CD4-positive, alpha-beta memory T cell (primary cell): Measurements from ENCODE around the gene CHST11. TPM values are rescaled to one million over a fixed set of nuclear protein-coding genes. Genes with fewer than 3 reads are reported as not detected.

Experiments
- CTCF ChIA-PET: fragments of 350-600 bp; sonication (Branson Sonifier 250); formaldehyde crosslinking; loops from one replicate; lab custom pipeline; 2021; ENCODE audit warnings: inconsistent platforms; ENCODE audit not compliant: partially characterized antibody; lab: Charles Lee
- POLR2A ChIA-PET: fragments of 350-600 bp; sonication (Branson Sonifier 250); formaldehyde crosslinking; loops from one replicate; lab custom pipeline; 2021; ENCODE audit not compliant: partially characterized antibody; lab: Charles Lee
- DNase-seq, 5 donors: peaks; one replicate each; pipeline versions ENCODE4 v3.0.0 to v3.0.0-alpha.2; 2020 to 2022; ENCODE audit warnings: mixed read lengths in 1 of 5
- H3K27ac ChIP-seq: one replicate; pipeline ENCODE4 v1.7.0; 2013; ENCODE audit warnings: low read depth, low read length
- H3K27me3 ChIP-seq: 2 replicates; pipeline ENCODE4 v1.7.0; 2013; ENCODE audit warnings: mild to moderate bottlenecking, low read length, moderate library complexity; ENCODE audit not compliant: insufficient read depth
- H3K36me3 ChIP-seq: 2 replicates; pipeline ENCODE4 v1.7.0; 2013; ENCODE audit warnings: mild to moderate bottlenecking, low read length, moderate library complexity; ENCODE audit not compliant: insufficient read depth
- H3K4me1 ChIP-seq: 2 replicates; pipeline ENCODE4 v1.7.0; 2013; ENCODE audit warnings: mild to moderate bottlenecking, low read length, moderate library complexity; ENCODE audit not compliant: insufficient read depth
- H3K4me3 ChIP-seq, 2 donors: one replicate each; pipeline ENCODE4 v1.7.0; 2013; ENCODE audit warnings: low read length in 2 of 2, mild to moderate bottlenecking in 1 of 2
- H3K9me3 ChIP-seq, 2 donors: one replicate each; pipeline ENCODE4 v1.7.0; 2013; ENCODE audit warnings: low read length in 2 of 2, control low read depth in 1 of 2; ENCODE audit not compliant: control insufficient read depth in 1 of 2
- H3K27ac Mint-ChIP-seq, 7 donors: one replicate each; pipeline ENCODE4 v1.8.0; 2020 to 2021; ENCODE audit warnings: mixed read lengths in 7 of 7, mild to moderate bottlenecking in 6 of 7, inconsistent platforms in 3 of 7, moderate library complexity in 3 of 7
- H3K27me3 Mint-ChIP-seq, 2 donors: one replicate each; pipeline ENCODE4 v1.8.0; 2020 to 2021; ENCODE audit warnings: mixed read lengths in 2 of 2
- H3K36me3 Mint-ChIP-seq, 2 donors: one replicate each; pipeline ENCODE4 v1.8.0; 2020 to 2021; ENCODE audit warnings: mixed read lengths in 2 of 2, inconsistent platforms in 1 of 2, mild to moderate bottlenecking in 1 of 2
- H3K4me1 Mint-ChIP-seq, 4 donors: one replicate each; pipeline ENCODE4 v1.8.0; 2020 to 2021; ENCODE audit warnings: mixed read lengths in 4 of 4, mild to moderate bottlenecking in 1 of 4
- H3K4me3 Mint-ChIP-seq, 8 donors: one replicate each; pipeline ENCODE4 v1.8.0; 2020 to 2021; ENCODE audit warnings: mixed read lengths in 8 of 8, mild to moderate bottlenecking in 7 of 8, moderate library complexity in 6 of 8, inconsistent platforms in 3 of 8
- H3K9me3 Mint-ChIP-seq, 8 donors: one replicate each; pipeline ENCODE4 v1.8.0; 2020 to 2021; ENCODE audit warnings: mixed read lengths in 8 of 8, mild to moderate bottlenecking in 5 of 8, inconsistent platforms in 3 of 8, moderate library complexity in 1 of 8
- intact Hi-C: fragments of 100-400 bp; cut with micrococcal nuclease; formaldehyde crosslinking; loops from one replicate; pipeline ENCODE4 v1.15.1; 2023
- polyA plus RNA-seq, 2 donors: library from polyadenylated mRNA; unstranded; fragments of 300-500 nt; fragmentation: Illumina TruSeq; gene quantifications; one replicate each; pipeline ENCODE4 v1.2.3, GENCODE V29; 2021
- total RNA-seq, 2 experiments: library from RNA; stranded (reverse); gene quantifications; one replicate each; pipeline ENCODE4 v1.2.3, GENCODE V29; 2021

CHST11 gene
- total and polyA plus RNA-seq, 4 experiments from 2014 or later: 55.1 to 64.6 (median 59.8) TPM

- H3K27ac Mint-ChIP-seq: peak overlapping the region; percentile 68 to 96 (median 90)
- H3K27me3 ChIP-seq: no peaks in the 10 kb centered on the region
- ChIA-PET POLR2A (interaction anchor here (0.7 to 2.5 kb wide), 12 partner anchors 9 to 223 kb away, joined by 3 to 20 read pairs (median 4); partner anchors contain the start of gene CHST11), CTCF (interaction anchor here (0.5 to 2.0 kb wide), 9 partner anchors 25 to 448 kb away, joined by 3 to 21 read pairs (median 3); partner anchors contain the start of gene CHST11)
- H3K36me3 Mint-ChIP-seq: peaks cover 24 to 31% of the 10 kb centered on the region in 2 donors
- peaks cover 61 to 90% (median 75%) of the 10 kb centered on the region in 4 donors for H3K4me1 Mint-ChIP-seq
- peaks cover 48% of the 10 kb centered on the region for H3K4me1 ChIP-seq
- no peak overlapping the region for H3K4me3 ChIP-seq
- no peaks in the 10 kb centered on the region for H3K27me3 Mint-ChIP-seq
- no peaks in the 10 kb centered on the region for H3K9me3 ChIP-seq
- no peaks in the 10 kb centered on the region for H3K36me3 ChIP-seq
- H3K27ac ChIP-seq: peak overlapping the region; percentile 52
- H3K9me3 Mint-ChIP-seq: peaks cover 0 to 4% (median 0%) of the 10 kb centered on the region in 8 donors
- DNase-seq: peak; percentile 47 to 77 (median 66)
- H3K4me3 Mint-ChIP-seq: peak overlapping the region; percentile 16 to 81 (median 50)
- intact Hi-C loops: loop anchor here (2.0 to 5.0 kb wide), 3 partner anchors 37 to 148 kb away; partner anchors contain the start of gene CHST11
These were observed 147.6 kb downstream of the CHST11 start for GRCh38 chr12:104604070-104604994.

- intact Hi-C loops: loop anchor here (2.0 to 5.0 kb wide), 3 partner anchors 38 to 148 kb away; partner anchors contain the start of gene CHST11
- CTCF ChIA-PET: interaction anchor here (0.9 to 2.0 kb wide), 4 partner anchors 130 to 447 kb away, joined by 3 to 21 read pairs (median 6); partner anchors contain the start of gene CHST11
- H3K36me3 Mint-ChIP-seq: peaks cover 24 to 31% of the 10 kb centered on the region in 2 donors
- H3K9me3 Mint-ChIP-seq: peaks cover 0 to 4% (median 0%) of the 10 kb centered on the region in 8 donors
- no peaks in the 10 kb centered on the region for H3K27me3 Mint-ChIP-seq
- Histone ChIP-seq H3K4me1 (peaks cover 55% of the 10 kb centered on the region), H3K36me3 (no peaks in the 10 kb centered on the region), H3K4me3 (no peak overlapping the region), H3K27me3 (no peaks in the 10 kb centered on the region), H3K9me3 (no peaks in the 10 kb centered on the region), H3K27ac (peak overlapping the region; percentile 52)
- peak overlapping the region in 4 of 8 donors; percentile 49 to 81 (median 56) for H3K4me3 Mint-ChIP-seq
- peaks cover 60 to 91% (median 71%) of the 10 kb centered on the region in 4 donors for H3K4me1 Mint-ChIP-seq
- peak overlapping the region; percentile 23 to 96 (median 90) for H3K27ac Mint-ChIP-seq
- POLR2A ChIA-PET: interaction anchor here (0.7 to 2.5 kb wide), 9 partner anchors 20 to 148 kb away, joined by 3 to 20 read pairs (median 5); partner anchors contain the start of gene CHST11
- DNase-seq: peak in 1 of 5 donors; percentile 36
These were observed 148.4 kb downstream of the CHST11 start for GRCh38 chr12:104604995-104605675.

- no peaks in the 10 kb centered on the region for H3K9me3 ChIP-seq
- intact Hi-C loops: loop anchor here (2.0 kb wide), 2 partner anchors 115 to 149 kb away; partner anchors contain the start of gene CHST11
- Mint-ChIP-seq H3K9me3 (peaks cover 0 to 4% (median 0%) of the 10 kb centered on the region in 8 donors), H3K36me3 (peaks cover 24 to 31% of the 10 kb centered on the region in 2 donors), H3K4me1 (peaks cover 56 to 91% (median 72%) of the 10 kb centered on the region in 4 donors), H3K4me3 (peak overlapping the region in 2 of 8 donors; percentile 49 to 53), H3K27ac (peak overlapping the region in 5 of 7 donors; percentile 60 to 90 (median 79)), H3K27me3 (no peaks in the 10 kb centered on the region)
- H3K27ac ChIP-seq: no peak overlapping the region
- ChIA-PET CTCF (interaction anchor here (1.6 kb wide), 1 partner anchor 447 kb away, joined by 3 read pairs; no protein-coding TSS in a partner anchor), POLR2A (interaction anchor here (1.3 to 2.5 kb wide), 3 partner anchors 86 to 149 kb away, joined by 3 to 20 read pairs (median 5); partner anchors contain the start of gene CHST11)
- H3K4me3 ChIP-seq: no peak overlapping the region
- H3K4me1 ChIP-seq: peaks cover 59% of the 10 kb centered on the region
- H3K27me3 ChIP-seq: no peaks in the 10 kb centered on the region
- peak in 1 of 5 donors; percentile 22 for DNase-seq
- H3K36me3 ChIP-seq: no peaks in the 10 kb centered on the region
These were observed 148.9 kb downstream of the CHST11 start for GRCh38 chr12:104605685-104606084.

- Histone ChIP-seq H3K4me1 (peaks cover 35% of the 10 kb centered on the region), H3K4me3 (no peak overlapping the region), H3K36me3 (no peaks in the 10 kb centered on the region), H3K27ac (no peak overlapping the region), H3K27me3 (no peaks in the 10 kb centered on the region), H3K9me3 (no peaks in the 10 kb centered on the region)
- no peaks in the 10 kb centered on the region for H3K27me3 Mint-ChIP-seq
- CTCF ChIA-PET: no interaction called here
- no peak overlapping the region for H3K4me3 Mint-ChIP-seq
- peaks cover 9 to 13% of the 10 kb centered on the region in 2 donors for H3K36me3 Mint-ChIP-seq
- DNase-seq: no peak
- intact Hi-C loops: no loop called here
- POLR2A ChIA-PET: no interaction called here
- peak overlapping the region in 5 of 7 donors; percentile 4 to 66 (median 26) for H3K27ac Mint-ChIP-seq
- peaks cover 0 to 1% (median 0%) of the 10 kb centered on the region in 8 donors for H3K9me3 Mint-ChIP-seq
- H3K4me1 Mint-ChIP-seq: peaks cover 45 to 84% (median 64%) of the 10 kb centered on the region in 4 donors
These were observed 152.2 kb downstream of the CHST11 start for GRCh38 chr12:104608998-104609397.

GRCh38 chr12:104609445-104609844, 152.7 kb downstream of the CHST11 start:
- peaks cover 0 to 1% (median 0%) of the 10 kb centered on the region in 8 donors for H3K9me3 Mint-ChIP-seq
- Histone ChIP-seq H3K27ac (no peak overlapping the region), H3K9me3 (no peaks in the 10 kb centered on the region), H3K4me1 (peaks cover 30% of the 10 kb centered on the region), H3K27me3 (no peaks in the 10 kb centered on the region), H3K4me3 (no peak overlapping the region), H3K36me3 (no peaks in the 10 kb centered on the region)
- CTCF ChIA-PET: no interaction called here
- DNase-seq: no peak
- peak overlapping the region in 3 of 7 donors; percentile 29 to 66 (median 60) for H3K27ac Mint-ChIP-seq
- H3K36me3 Mint-ChIP-seq: peaks cover 9 to 13% of the 10 kb centered on the region in 2 donors
- peaks cover 40 to 80% (median 61%) of the 10 kb centered on the region in 4 donors for H3K4me1 Mint-ChIP-seq
- POLR2A ChIA-PET: no interaction called here
- no peak overlapping the region for H3K4me3 Mint-ChIP-seq
- H3K27me3 Mint-ChIP-seq: no peaks in the 10 kb centered on the region
- intact Hi-C loops: no loop called here

- Mint-ChIP-seq H3K4me1 (peaks cover 36 to 73% (median 57%) of the 10 kb centered on the region in 4 donors), H3K27me3 (no peaks in the 10 kb centered on the region), H3K9me3 (no peaks in the 10 kb centered on the region), H3K4me3 (no peak overlapping the region), H3K36me3 (peaks cover 9 to 13% of the 10 kb centered on the region in 2 donors), H3K27ac (peak overlapping the region in 1 of 7 donors; percentile 43)
- Histone ChIP-seq H3K9me3 (no peaks in the 10 kb centered on the region), H3K4me3 (no peak overlapping the region), H3K27me3 (no peaks in the 10 kb centered on the region), H3K36me3 (no peaks in the 10 kb centered on the region), H3K4me1 (peaks cover 21% of the 10 kb centered on the region), H3K27ac (no peak overlapping the region)
- intact Hi-C loops: no loop called here
- DNase-seq: no peak
- ChIA-PET POLR2A (interaction anchor here (0.8 kb wide), 1 partner anchor 150 kb away, joined by 3 read pairs; no protein-coding TSS in a partner anchor), CTCF (no interaction called here)
These were observed 153.9 kb downstream of the CHST11 start for GRCh38 chr12:104610513-104611235.
